Body of pancreas (tissue), 4 donors: ENCODE data around the gene AGPAT3.

Source experiments
- POLR2A ChIP-seq, 3 donors: fragments of 450-650 bp; IDR thresholded peaks; one replicate each; pipeline ENCODE4 v1.6.1; 2016; ENCODE audit warnings: antibody characterized with exemption in 3 of 3, mild to moderate bottlenecking in 2 of 3
- TF ChIP-seq, protein P1 (sequence below), 7 experiments: fragments of 450-650 bp in 4 of 7; fragments of 200-600 bp in 3 of 7; sonication (generic) in 3 of 7; IDR thresholded peaks; one replicate each; pipeline ENCODE4 v1.5.1; 2016 to 2019; ENCODE audit warnings: antibody characterized with exemption in 7 of 7

DNA sequence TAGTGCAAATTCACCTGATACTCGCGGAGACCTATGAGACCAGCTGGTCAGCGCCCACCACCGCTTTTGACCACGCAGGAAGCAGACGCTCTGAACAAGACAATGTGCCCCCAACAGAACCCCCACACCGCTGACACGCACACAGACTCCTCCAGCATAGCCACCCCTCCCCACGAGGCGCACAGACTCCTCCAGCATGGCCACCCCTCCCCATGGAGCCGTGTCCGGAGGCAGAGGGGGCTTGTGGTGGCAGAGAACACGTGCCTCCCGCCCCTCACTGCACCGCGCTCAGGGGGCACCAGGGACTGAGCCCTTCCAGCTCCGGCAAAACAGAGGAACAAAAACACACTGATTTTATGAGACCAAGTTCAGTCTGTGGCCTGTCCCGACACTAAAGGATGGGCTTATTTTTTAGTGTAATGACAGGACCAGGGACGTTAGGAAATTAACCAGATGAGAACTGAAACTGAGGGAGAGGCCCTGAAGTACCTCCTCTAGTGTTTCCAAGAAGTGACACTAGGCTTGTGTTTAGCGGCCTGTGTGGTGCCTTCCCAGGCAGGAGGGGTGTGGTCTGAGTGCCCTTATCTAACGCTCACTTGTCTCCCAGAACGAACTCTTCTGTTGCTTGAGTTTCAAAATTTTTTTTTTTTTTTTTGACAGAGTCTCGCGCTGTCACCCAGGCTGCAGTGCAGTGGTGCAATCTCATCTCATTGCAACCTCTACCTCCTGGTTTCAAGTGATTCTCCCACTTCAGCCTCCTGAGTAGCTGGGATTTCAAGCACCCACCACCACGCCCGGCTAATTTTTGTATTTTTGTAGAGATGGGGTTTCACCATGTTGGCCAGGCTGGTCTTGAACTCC, 10.0 kb upstream of the AGPAT3 start:
- TF ChIP-seq, protein P1, sequence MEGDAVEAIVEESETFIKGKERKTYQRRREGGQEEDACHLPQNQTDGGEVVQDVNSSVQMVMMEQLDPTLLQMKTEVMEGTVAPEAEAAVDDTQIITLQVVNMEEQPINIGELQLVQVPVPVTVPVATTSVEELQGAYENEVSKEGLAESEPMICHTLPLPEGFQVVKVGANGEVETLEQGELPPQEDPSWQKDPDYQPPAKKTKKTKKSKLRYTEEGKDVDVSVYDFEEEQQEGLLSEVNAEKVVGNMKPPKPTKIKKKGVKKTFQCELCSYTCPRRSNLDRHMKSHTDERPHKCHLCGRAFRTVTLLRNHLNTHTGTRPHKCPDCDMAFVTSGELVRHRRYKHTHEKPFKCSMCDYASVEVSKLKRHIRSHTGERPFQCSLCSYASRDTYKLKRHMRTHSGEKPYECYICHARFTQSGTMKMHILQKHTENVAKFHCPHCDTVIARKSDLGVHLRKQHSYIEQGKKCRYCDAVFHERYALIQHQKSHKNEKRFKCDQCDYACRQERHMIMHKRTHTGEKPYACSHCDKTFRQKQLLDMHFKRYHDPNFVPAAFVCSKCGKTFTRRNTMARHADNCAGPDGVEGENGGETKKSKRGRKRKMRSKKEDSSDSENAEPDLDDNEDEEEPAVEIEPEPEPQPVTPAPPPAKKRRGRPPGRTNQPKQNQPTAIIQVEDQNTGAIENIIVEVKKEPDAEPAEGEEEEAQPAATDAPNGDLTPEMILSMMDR (IDR thresholded peaks at IDR 0.05): no peak
- TF ChIP-seq POLR2A (IDR thresholded peaks at IDR 0.05): no peak
